Activated naive CD4-positive, alpha-beta T cell treated with anti-CD3 and anti-CD28 coated beads, Interleukin-2, amount 50 U/mL, for 24 hours (primary cell): Measurements from ENCODE around the gene RGL1.

Experiments
- H3K27ac Mint-ChIP-seq: one replicate; pipeline ENCODE4 v1.8.0; 2021; ENCODE audit warnings: mild to moderate bottlenecking, mixed read lengths
- H3K27me3 Mint-ChIP-seq: one replicate; pipeline ENCODE4 v1.8.0; 2021; ENCODE audit warnings: mixed read lengths
- H3K36me3 Mint-ChIP-seq: one replicate; pipeline ENCODE4 v1.8.0; 2021; ENCODE audit warnings: mixed read lengths
- H3K4me1 Mint-ChIP-seq: one replicate; pipeline ENCODE4 v1.8.0; 2021; ENCODE audit warnings: mixed read lengths
- H3K4me3 Mint-ChIP-seq: one replicate; pipeline ENCODE4 v1.8.0; 2021; ENCODE audit warnings: mild to moderate bottlenecking, mixed read lengths
- H3K9me3 Mint-ChIP-seq: one replicate; pipeline ENCODE4 v1.8.0; 2021; ENCODE audit warnings: mixed read lengths

Gene RGL1

GRCh38 chr1:183830389-183830788 is 25.5 kb downstream of the RGL1 start:
- Mint-ChIP-seq H3K9me3 (no peaks in the 10 kb centered on the region), H3K36me3 (peaks cover 2% of the 10 kb centered on the region), H3K4me3 (no peak overlapping the region), H3K27ac (no peak overlapping the region), H3K4me1 (no peaks in the 10 kb centered on the region), H3K27me3 (no peaks in the 10 kb centered on the region)

- no peak overlapping the region for H3K4me3 Mint-ChIP-seq
- no peaks in the 10 kb centered on the region for H3K9me3 Mint-ChIP-seq
- no peak overlapping the region for H3K27ac Mint-ChIP-seq
- peaks cover 2% of the 10 kb centered on the region for H3K36me3 Mint-ChIP-seq
- no peaks in the 10 kb centered on the region for H3K27me3 Mint-ChIP-seq
- no peaks in the 10 kb centered on the region for H3K4me1 Mint-ChIP-seq
Measured at GRCh38 chr1:183831311-183831710, 26.4 kb downstream of the RGL1 start.

GRCh38 chr1:183832459-183832858 is 27.5 kb downstream of the RGL1 start:
- Mint-ChIP-seq H3K27ac (no peak overlapping the region), H3K9me3 (no peaks in the 10 kb centered on the region), H3K4me3 (no peak overlapping the region), H3K4me1 (no peaks in the 10 kb centered on the region), H3K36me3 (peaks cover 2% of the 10 kb centered on the region), H3K27me3 (no peaks in the 10 kb centered on the region)

GRCh38 chr1:183834568-183834967 is 29.6 kb downstream of the RGL1 start:
- Mint-ChIP-seq H3K27ac (no peak overlapping the region), H3K4me1 (no peaks in the 10 kb centered on the region), H3K9me3 (no peaks in the 10 kb centered on the region), H3K4me3 (no peak overlapping the region), H3K27me3 (no peaks in the 10 kb centered on the region), H3K36me3 (peaks cover 4% of the 10 kb centered on the region)

- H3K27me3 Mint-ChIP-seq = no peaks in the 10 kb centered on the region
- peaks cover 3% of the 10 kb centered on the region for H3K4me1 Mint-ChIP-seq
- no peak overlapping the region for H3K4me3 Mint-ChIP-seq
- no peak overlapping the region for H3K27ac Mint-ChIP-seq
- H3K36me3 Mint-ChIP-seq = peaks cover 3% of the 10 kb centered on the region
- H3K9me3 Mint-ChIP-seq = no peaks in the 10 kb centered on the region
Measured at GRCh38 chr1:183836598-183836997, 31.7 kb downstream of the RGL1 start.

GRCh38 chr1:183837062-183837461 is 32.1 kb downstream of the RGL1 start:
- H3K27ac Mint-ChIP-seq = no peak overlapping the region
- peaks cover 8% of the 10 kb centered on the region for H3K4me1 Mint-ChIP-seq
- H3K27me3 Mint-ChIP-seq = no peaks in the 10 kb centered on the region
- no peaks in the 10 kb centered on the region for H3K9me3 Mint-ChIP-seq
- H3K36me3 Mint-ChIP-seq = peaks cover 3% of the 10 kb centered on the region
- H3K4me3 Mint-ChIP-seq = no peak overlapping the region

- H3K27me3 Mint-ChIP-seq = no peaks in the 10 kb centered on the region
- no peak overlapping the region for H3K27ac Mint-ChIP-seq
- peaks cover 18% of the 10 kb centered on the region for H3K4me1 Mint-ChIP-seq
- H3K9me3 Mint-ChIP-seq = no peaks in the 10 kb centered on the region
- peaks cover 3% of the 10 kb centered on the region for H3K36me3 Mint-ChIP-seq
- H3K4me3 Mint-ChIP-seq = no peak overlapping the region
Measured at GRCh38 chr1:183838221-183838620, 33.3 kb downstream of the RGL1 start.

- H3K4me3 Mint-ChIP-seq = no peak overlapping the region
- H3K36me3 Mint-ChIP-seq = peaks cover 3% of the 10 kb centered on the region
- H3K9me3 Mint-ChIP-seq = no peaks in the 10 kb centered on the region
- no peaks in the 10 kb centered on the region for H3K27me3 Mint-ChIP-seq
- peak overlapping the region; percentile 26 for H3K27ac Mint-ChIP-seq
- H3K4me1 Mint-ChIP-seq = peaks cover 23% of the 10 kb centered on the region
Measured at GRCh38 chr1:183840140-183840539, 35.2 kb downstream of the RGL1 start.

GRCh38 chr1:183841550-183841949 is 36.6 kb downstream of the RGL1 start:
- Mint-ChIP-seq H3K27me3 (no peaks in the 10 kb centered on the region), H3K4me3 (peak overlapping the region; percentile 62), H3K27ac (peak overlapping the region; percentile 61), H3K36me3 (peaks cover 3% of the 10 kb centered on the region), H3K9me3 (no peaks in the 10 kb centered on the region), H3K4me1 (peaks cover 31% of the 10 kb centered on the region)

GRCh38 chr1:183841950-183842794 is 37.3 kb downstream of the RGL1 start:
- H3K27ac Mint-ChIP-seq = peak overlapping the region; percentile 89
- peak overlapping the region; percentile 62 for H3K4me3 Mint-ChIP-seq
- peaks cover 31% of the 10 kb centered on the region for H3K4me1 Mint-ChIP-seq

GRCh38 chr1:183842795-183843144 is 37.9 kb downstream of the RGL1 start:
- no peaks in the 10 kb centered on the region for H3K9me3 Mint-ChIP-seq
- H3K36me3 Mint-ChIP-seq = peaks cover 3% of the 10 kb centered on the region
- peak overlapping the region; percentile 89 for H3K27ac Mint-ChIP-seq
- H3K4me1 Mint-ChIP-seq = peaks cover 31% of the 10 kb centered on the region
- H3K27me3 Mint-ChIP-seq = no peaks in the 10 kb centered on the region
- peak overlapping the region; percentile 62 for H3K4me3 Mint-ChIP-seq

More at GRCh38 chr1:183841950-183842794, 37.3 kb downstream of the RGL1 start:
- Mint-ChIP-seq H3K27me3 (no peaks in the 10 kb centered on the region), H3K36me3 (peaks cover 3% of the 10 kb centered on the region), H3K9me3 (no peaks in the 10 kb centered on the region)

- Mint-ChIP-seq H3K27ac (no peak overlapping the region), H3K27me3 (no peaks in the 10 kb centered on the region), H3K4me3 (no peak overlapping the region), H3K4me1 (peaks cover 31% of the 10 kb centered on the region), H3K9me3 (no peaks in the 10 kb centered on the region), H3K36me3 (no peaks in the 10 kb centered on the region)
Measured at GRCh38 chr1:183844806-183845205, 39.9 kb downstream of the RGL1 start.

GRCh38 chr1:183845681-183846080 is 40.8 kb downstream of the RGL1 start:
- H3K9me3 Mint-ChIP-seq = no peaks in the 10 kb centered on the region
- H3K4me3 Mint-ChIP-seq = no peak overlapping the region
- H3K4me1 Mint-ChIP-seq = peaks cover 31% of the 10 kb centered on the region
- H3K36me3 Mint-ChIP-seq = no peaks in the 10 kb centered on the region
- no peak overlapping the region for H3K27ac Mint-ChIP-seq
- H3K27me3 Mint-ChIP-seq = no peaks in the 10 kb centered on the region

- Mint-ChIP-seq H3K4me1 (peaks cover 17% of the 10 kb centered on the region), H3K27ac (no peak overlapping the region), H3K27me3 (no peaks in the 10 kb centered on the region), H3K4me3 (no peak overlapping the region), H3K36me3 (no peaks in the 10 kb centered on the region), H3K9me3 (no peaks in the 10 kb centered on the region)
Measured at GRCh38 chr1:183847641-183848040, 42.7 kb downstream of the RGL1 start.

GRCh38 chr1:183850852-183851251 is 45.9 kb downstream of the RGL1 start:
- H3K27ac Mint-ChIP-seq = no peak overlapping the region
- no peaks in the 10 kb centered on the region for H3K27me3 Mint-ChIP-seq
- H3K4me1 Mint-ChIP-seq = peaks cover under 1% of the 10 kb centered on the region
- no peaks in the 10 kb centered on the region for H3K36me3 Mint-ChIP-seq
- no peaks in the 10 kb centered on the region for H3K9me3 Mint-ChIP-seq
- no peak overlapping the region for H3K4me3 Mint-ChIP-seq

- Mint-ChIP-seq H3K9me3 (no peaks in the 10 kb centered on the region), H3K4me3 (no peak overlapping the region), H3K36me3 (peaks cover 2% of the 10 kb centered on the region), H3K27ac (no peak overlapping the region), H3K4me1 (no peaks in the 10 kb centered on the region), H3K27me3 (no peaks in the 10 kb centered on the region)
Measured at GRCh38 chr1:183859119-183859518, 54.2 kb downstream of the RGL1 start.

- Mint-ChIP-seq H3K4me3 (no peak overlapping the region), H3K27me3 (no peaks in the 10 kb centered on the region), H3K9me3 (no peaks in the 10 kb centered on the region), H3K4me1 (no peaks in the 10 kb centered on the region), H3K27ac (no peak overlapping the region), H3K36me3 (peaks cover 2% of the 10 kb centered on the region)
Measured at GRCh38 chr1:183859831-183860230, 54.9 kb downstream of the RGL1 start.
